ENCODE measurements around the gene MEST. TPM values are rescaled to one million over a fixed set of nuclear protein-coding genes. Genes with fewer than 3 reads are reported as not detected.
A peak's percentile ranks its signal among the peaks of the same experiment; 100 is the strongest.

Gene MEST
- total RNA-seq, 1 experiment from 2014 or later, result 112 TPM

GRCh38 chr7:130500910-130501309, 9.0 kb downstream of the MEST start:
- Histone ChIP-seq H2BK120ac (ENCODE audit: low read depth, low read length, poor library complexity, severe bottlenecking) (no peak overlapping the region), H2BK5ac (ENCODE audit: insufficient read length, low read length) (no peak overlapping the region), H3K9me3 (ENCODE audit: control insufficient read depth, low read depth, low read length) (no peaks in the 10 kb centered on the region), H2AK5ac (ENCODE audit: insufficient read length, low read length) (no peak overlapping the region), H2BK20ac (ENCODE audit: low read depth, low read length, poor library complexity, severe bottlenecking) (no peak overlapping the region), H4K91ac (ENCODE audit: insufficient read length, low read depth, low read length) (no peak overlapping the region), H3K4me2 (ENCODE audit: insufficient read depth, insufficient read length, low read length) (no peak overlapping the region), H4K20me1 (ENCODE audit: control insufficient read depth, insufficient read depth, insufficient read length) (no peaks in the 10 kb centered on the region), H2AFZ (ENCODE audit: low read length) (no peak overlapping the region), H3K27me3 (ENCODE audit: insufficient read depth, low read length) (no peaks in the 10 kb centered on the region), H3K79me2 (ENCODE audit: insufficient read depth, low read length) (no peaks in the 10 kb centered on the region), H3K14ac (ENCODE audit: insufficient read depth, low read length) (no peak overlapping the region), H3K23me2 (ENCODE audit: insufficient read length, low read depth, low read length, poor library complexity, severe bottlenecking) (no peaks in the 10 kb centered on the region), H3K4me1 (ENCODE audit: insufficient read depth, low read length) (no peaks in the 10 kb centered on the region), H3K4ac (ENCODE audit: low read depth, low read length) (no peak overlapping the region), H3K27ac (ENCODE audit: insufficient read length, low read depth, low read length) (no peak overlapping the region), H3K9ac (ENCODE audit: extremely low read depth, insufficient read length, low read length) (no peak overlapping the region), H4K8ac (replicated peaks; ENCODE audit: insufficient read length, low read depth, low read length) (no peak overlapping the region), H2BK15ac (ENCODE audit: low read depth, low read length) (no peak overlapping the region), H3K56ac (ENCODE audit: insufficient read length, low read depth, low read length) (no peak overlapping the region), H3T11ph (ENCODE audit: low read length) (no peak overlapping the region), H4K5ac (ENCODE audit: insufficient read length, low read depth, low read length) (no peak overlapping the region), H3K79me1 (ENCODE audit: insufficient read depth, low read depth, low read length, poor library complexity, severe bottlenecking) (no peaks in the 10 kb centered on the region), H3K18ac (ENCODE audit: insufficient read length, low read depth, low read length) (no peak overlapping the region), H2BK12ac (ENCODE audit: insufficient read length, low read depth, low read length) (no peak overlapping the region), H3K23ac (ENCODE audit: insufficient read length, low read depth, low read length) (no peak overlapping the region)
- Mint-ChIP-seq H3K9me3 (no peaks in the 10 kb centered on the region), H3K27ac (peak overlapping the region in 1 of 3 experiments; percentile 56; a peak in 1 of 7 replicates), H3K4me3 (no peak overlapping the region), H3K36me3 (ENCODE audit: insufficient read depth in 1 of 3, low read depth in 3 of 3) (peaks cover 33 to 76% (median 75%) of the 10 kb centered on the region in 3 experiments; a peak in 6 of 7 replicates), H3K4me1 (no peaks in the 10 kb centered on the region), H3K27me3 (ENCODE audit: low read depth) (no peaks in the 10 kb centered on the region)
- no CpG with 5 or more reads among the region's 2 CpGs for WGBS (ENCODE audit: extremely low coverage, insufficient read length, low lambda C conversion rate)
- DNase-seq, result no peak
- TF ChIP-seq CTCF (conservative IDR thresholded peaks at IDR 0.05), result no peak
